Superior temporal gyrus (tissue), 1 donor: ENCODE measurements around the gene TCF25.
A peak's percentile ranks its signal among the peaks of the same experiment; 100 is the strongest.
"Not testable (repeated sequence)": the region's sequence is repeated elsewhere in the genome, so short reads cannot be mapped to it uniquely, and the experiment has no call there.

Source experiments
- DNase-seq: peaks from one replicate; pipeline ENCODE4 v3.0.0-alpha.2; 2016; ENCODE audit errors: extremely low spot score

TCF25 gene

GRCh38 chr16:89904606-89905510 is 31.5 kb downstream of the TCF25 start:
- no peak for DNase-seq

- no peak for DNase-seq
Observed at GRCh38 chr16:89905511-89906139, 32.2 kb downstream of the TCF25 start.

GRCh38 chr16:89906140-89907025 is 33.0 kb downstream of the TCF25 start:
- DNase-seq, result no peak

DNA sequence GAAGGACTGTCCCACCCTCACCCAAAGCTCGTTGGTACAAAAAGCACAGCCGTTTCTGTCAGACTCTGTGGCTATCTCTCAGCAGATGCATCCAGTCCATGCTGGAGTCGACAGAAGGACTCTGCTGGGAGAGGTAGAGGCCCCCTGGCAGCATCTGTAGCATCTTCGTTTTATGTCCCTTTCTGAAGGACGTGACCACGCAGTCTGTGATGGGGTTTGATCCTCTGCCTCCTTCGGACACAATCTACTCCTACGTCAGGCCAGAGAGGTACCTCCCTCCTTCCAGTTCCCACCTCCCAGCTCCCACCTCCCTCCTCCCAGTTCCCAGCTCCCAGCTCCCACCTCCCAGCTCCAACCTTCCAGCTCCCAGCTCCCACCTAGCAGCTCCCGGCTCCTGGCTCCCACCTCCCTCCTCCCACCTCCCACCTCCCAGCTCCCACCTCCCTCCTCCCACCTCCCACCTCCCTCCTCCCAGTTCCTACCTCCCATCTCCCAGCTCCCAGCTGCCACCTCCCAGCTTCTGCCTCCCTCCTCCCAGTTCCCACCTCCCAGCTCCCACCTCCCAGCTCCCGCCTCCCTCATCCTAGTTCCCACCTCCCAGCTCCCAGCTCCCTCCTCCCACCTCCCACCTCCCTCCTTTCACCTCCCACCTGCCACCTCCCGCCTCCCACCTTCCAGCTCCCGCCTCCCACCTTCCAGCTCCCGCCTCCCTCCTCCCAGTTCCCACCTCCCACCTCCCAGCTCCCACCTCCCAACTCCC is 33.8 kb downstream of the TCF25 start:
- DNase-seq, result no peak

- DNase-seq, result no peak
Observed at GRCh38 chr16:89908236-89908635, 34.8 kb downstream of the TCF25 start.

GRCh38 chr16:89909777-89910716 is 36.7 kb downstream of the TCF25 start:
- peak; percentile 82 for DNase-seq

GRCh38 chr16:89910717-89911354 is 37.4 kb downstream of the TCF25 start:
- DNase-seq, result no peak

GRCh38 chr16:89911375-89911774 is 38.0 kb downstream of the TCF25 start:
- no peak for DNase-seq

DNA sequence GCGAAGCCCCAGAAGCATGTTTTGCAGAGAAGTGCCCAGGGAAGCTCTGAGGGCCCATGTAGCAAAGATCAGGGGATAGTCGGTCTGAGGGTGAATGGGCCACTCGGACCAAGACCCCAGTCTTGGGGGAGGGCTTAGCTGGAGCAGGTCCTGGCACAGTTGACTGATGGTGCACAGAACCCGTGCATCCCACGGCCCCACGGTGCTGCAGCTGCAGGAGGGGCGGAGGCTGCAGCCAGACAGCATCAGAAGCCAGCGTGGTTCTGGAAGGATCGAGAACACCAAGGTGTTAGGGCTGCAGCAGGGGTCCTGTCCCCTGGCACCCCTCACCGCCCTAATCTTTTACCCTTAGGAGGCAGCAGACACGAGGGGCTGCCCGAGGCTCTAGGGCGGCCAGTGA is 38.8 kb downstream of the TCF25 start:
- no peak for DNase-seq

DNA sequence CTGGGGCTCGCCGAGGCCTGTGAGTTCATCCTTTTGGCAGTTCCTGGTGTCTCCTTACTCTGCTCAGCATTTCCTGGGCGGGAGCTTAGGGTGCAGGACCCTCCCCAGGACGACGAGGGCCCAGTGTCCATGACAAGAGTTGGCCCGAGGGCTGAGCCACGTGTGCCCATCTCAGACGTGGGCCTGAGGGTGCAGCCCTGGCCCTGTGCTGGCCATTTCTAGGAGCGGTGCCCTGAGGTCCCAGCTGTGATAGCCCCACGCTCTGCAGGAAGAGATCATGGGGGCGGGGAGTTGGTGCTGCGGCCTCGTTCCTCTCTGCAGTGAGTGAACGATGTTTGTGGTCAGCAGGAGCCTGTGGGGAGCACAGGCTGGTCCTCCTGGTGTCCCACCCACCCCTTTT is 39.2 kb downstream of the TCF25 start:
- DNase-seq, result no peak

GRCh38 chr16:89913408-89914387 is 40.3 kb downstream of the TCF25 start:
- DNase-seq, result no peak

DNA sequence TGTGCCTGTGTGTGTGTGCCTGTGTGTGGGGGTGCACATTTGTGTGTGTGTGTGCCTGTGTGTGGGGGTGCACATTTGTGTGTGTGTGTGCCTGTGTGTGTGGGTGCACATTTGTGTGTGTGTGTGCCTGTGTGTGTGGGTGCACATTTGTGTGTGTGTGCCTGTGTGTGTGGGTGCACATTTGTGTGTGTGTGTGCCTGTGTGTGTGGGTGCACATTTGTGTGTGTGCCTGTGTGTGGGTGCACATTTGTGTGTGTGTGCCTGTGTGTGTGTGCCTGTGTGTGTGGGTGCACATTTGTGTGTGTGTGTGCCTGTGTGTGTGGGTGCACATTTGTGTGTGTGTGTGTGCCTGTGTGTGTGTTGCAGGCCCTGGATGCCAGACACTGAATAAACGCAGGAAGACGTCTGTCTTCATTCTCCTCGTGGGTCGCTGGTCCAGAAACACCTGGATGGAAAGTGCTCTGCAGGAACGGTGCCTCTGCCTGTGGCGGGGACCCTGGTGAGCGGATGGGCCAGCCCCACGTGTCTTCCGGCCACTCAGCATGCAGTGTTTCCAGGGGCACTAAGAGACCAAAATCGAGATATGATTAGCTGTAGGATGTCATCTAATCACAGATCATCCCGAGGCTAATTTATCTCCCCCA is 41.4 kb downstream of the TCF25 start:
- not testable (repeated sequence) for DNase-seq

GRCh38 chr16:89915303-89916232 is 42.2 kb downstream of the TCF25 start:
- DNase-seq, result no peak

DNA sequence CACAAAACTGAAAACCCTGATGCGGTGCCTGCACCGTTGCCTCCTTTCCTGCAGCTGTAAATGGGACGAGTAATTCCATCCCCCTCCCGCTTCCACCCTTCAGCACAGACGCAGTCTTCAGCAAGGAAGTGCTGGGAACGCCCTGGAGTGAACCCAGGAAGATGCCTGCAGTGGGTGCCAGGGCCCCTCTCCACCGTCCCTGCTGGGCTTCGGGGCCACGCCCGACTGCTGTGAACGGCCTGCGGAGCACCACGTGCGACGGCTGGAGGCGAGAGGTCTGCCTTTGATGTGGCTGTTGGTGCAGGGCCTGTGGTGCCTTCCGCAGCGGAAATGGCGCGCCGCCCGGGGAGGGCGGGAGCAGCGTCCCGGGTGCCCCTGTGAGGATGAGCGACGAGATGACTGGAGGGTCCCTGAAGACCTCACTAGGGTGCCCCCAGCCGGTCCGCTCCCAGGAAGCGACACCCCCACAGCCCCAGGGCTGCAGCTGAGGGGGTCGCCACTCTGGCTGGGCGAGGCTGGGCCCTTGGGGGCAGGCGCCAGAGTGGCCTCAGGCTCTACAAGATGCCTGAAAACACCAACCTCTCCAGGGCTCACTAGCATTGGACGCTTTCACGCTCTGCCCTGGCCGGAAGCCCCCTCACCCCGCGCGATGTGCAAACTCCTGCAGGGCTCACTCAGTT is 44.5 kb downstream of the TCF25 start:
- DNase-seq, result peak; percentile 39

DNA sequence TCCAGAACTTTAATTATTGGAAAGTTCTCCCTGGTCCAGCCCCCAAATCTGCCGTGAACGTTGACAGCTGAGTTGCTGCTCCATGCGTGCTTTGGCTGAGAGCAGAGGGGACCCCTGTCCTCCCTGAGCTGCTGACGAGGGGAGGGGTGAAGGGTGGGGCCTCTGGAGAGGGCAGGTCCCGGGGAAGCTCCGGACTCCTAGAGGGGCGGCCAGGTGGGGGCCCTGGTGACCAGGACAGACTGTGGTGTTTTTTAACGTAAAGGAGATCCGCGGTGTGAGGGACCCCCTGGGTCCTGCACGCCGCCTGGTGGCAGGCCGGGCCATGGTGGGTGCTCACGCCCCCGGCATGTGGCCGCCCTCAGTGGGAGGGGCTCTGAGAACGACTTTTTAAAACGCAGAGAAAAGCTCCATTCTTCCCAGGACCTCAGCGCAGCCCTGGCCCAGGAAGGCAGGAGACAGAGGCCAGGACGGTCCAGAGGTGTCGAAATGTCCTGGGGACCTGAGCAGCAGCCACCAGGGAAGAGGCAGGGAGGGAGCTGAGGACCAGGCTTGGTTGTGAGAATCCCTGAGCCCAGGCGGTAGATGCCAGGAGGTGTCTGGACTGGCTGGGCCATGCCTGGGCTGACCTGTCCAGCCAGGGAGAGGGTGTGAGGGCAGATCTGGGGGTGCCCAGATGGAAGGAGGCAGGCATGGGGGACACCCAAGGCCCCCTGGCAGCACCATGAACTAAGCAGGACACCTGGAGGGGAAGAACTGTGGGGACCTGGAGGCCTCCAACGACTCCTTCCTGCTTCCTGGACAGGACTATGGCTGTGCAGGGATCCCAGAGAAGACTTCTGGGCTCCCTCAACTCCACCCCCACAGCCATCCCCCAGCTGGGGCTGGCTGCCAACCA is 45.3 kb downstream of the TCF25 start, which contains the start of gene MC1R:
MC1R (plus strand) TSS at position 410 of the 895 bp plus-strand sequence; CDS start at position 807, 397 bp downstream.
- DNase-seq, result no peak
